HepG2 (cell line): ENCODE data around the gene TBXAS1. TPM values are rescaled to one million over a fixed set of nuclear protein-coding genes. Genes with fewer than 3 reads are reported as not detected.

Experiments used
- ATAC-seq: fragments of 200-7000 bp; cut with Tn5 transposase; 3 replicates; pipeline ENCODE4 v1.9.1; 2020; ENCODE audit warnings: mild to moderate bottlenecking, moderate library complexity
- BruUV-seq: library from RNA; stranded (reverse); fragments of 400-500 nt; replicated peaks from 2 replicates; lab custom pipeline; 2021; lab: Mats Ljungman, UMichigan
- CTCF ChIA-PET: fragments of 300-600 bp; formaldehyde crosslinking; extraction: SDS; loops from one replicate; lab custom pipeline; 2021; ENCODE audit warnings: low total read pairs, inconsistent platforms, low intra/inter-chr PET ratio; lab: Yijun Ruan, JAX
- POLR2A ChIA-PET: fragments of 350-600 bp; sonication (Branson Sonifier 250); formaldehyde crosslinking; loops from one replicate; lab custom pipeline; 2020; ENCODE audit warnings: antibody characterized with exemption, inconsistent platforms; lab: Yijun Ruan, JAX
- DNase-seq: peaks from one replicate; pipeline ENCODE4 v3.0.0-alpha.2; 2015; ENCODE audit warnings: low spot score
- FAIRE-seq: peaks from 3 replicates; lab custom pipeline; 2011; peaks lifted over from hg19 to GRCh38; lab: Jason Lieb, UNC
- H2AFZ ChIP-seq: one replicate; pipeline ENCODE4 v1.6.1; 2011; ENCODE audit warnings: low read length, inconsistent platforms
- H3K27ac ChIP-seq: fragments of 300-600 bp; 3 replicates; pipeline ENCODE4 v1.8.0; 2011; ENCODE audit warnings: mixed run types, mild to moderate bottlenecking, mixed read lengths, low read length, inconsistent platforms; ENCODE audit not compliant: insufficient read depth; ENCODE audit errors: extremely low read length
- H3K27me3 ChIP-seq, 2 experiments: fragments of 200-600 bp in 1 of 2; 2 replicates in 1 of 2; 3 replicates in 1 of 2; pipeline versions ENCODE4 v1.6.0 to v1.8.0; 2011; ENCODE audit warnings: low read length in 2 of 2, mild to moderate bottlenecking in 2 of 2, moderate library complexity in 2 of 2, inconsistent platforms in 1 of 2; ENCODE audit not compliant: insufficient read depth in 2 of 2, control insufficient read depth in 1 of 2
- H3K36me3 ChIP-seq, 2 experiments: fragments of 200-600 bp in 1 of 2; replicated peaks in 1 of 2; 2 replicates in 1 of 2; 3 replicates in 1 of 2; pipeline versions ENCODE4 v1.5.1 to v1.8.0; 2011; ENCODE audit warnings: low read length in 2 of 2, inconsistent platforms in 1 of 2; ENCODE audit not compliant: insufficient read depth in 2 of 2, control insufficient read depth in 1 of 2
- H3K4me1 ChIP-seq: 2 replicates; pipeline ENCODE4 v1.5.1; 2012; ENCODE audit warnings: low read length, inconsistent platforms; ENCODE audit not compliant: insufficient read depth
- H3K4me2 ChIP-seq: 2 replicates; pipeline ENCODE4 v1.6.0; 2011; ENCODE audit warnings: low read depth, low read length, inconsistent platforms
- H3K4me3 ChIP-seq, 3 experiments: fragments of 200-600 bp in 1 of 3; sonication (generic), shearing (Covaris generic) in 1 of 3; replicated peaks in 1 of 3; 2 replicates each; pipeline ENCODE4 v1.5.1; 2011 to 2016; ENCODE audit warnings: low read length in 3 of 3, inconsistent platforms in 2 of 3, low read depth in 2 of 3, mild to moderate bottlenecking in 2 of 3, control low read depth in 1 of 3, mixed read lengths in 1 of 3; ENCODE audit not compliant: insufficient read depth in 1 of 3
- H3K79me2 ChIP-seq: one replicate; pipeline ENCODE4 v1.6.1; 2011; ENCODE audit warnings: low read length, inconsistent platforms; ENCODE audit not compliant: insufficient read depth
- H3K9ac ChIP-seq: 2 replicates; pipeline ENCODE4 v1.6.0; 2011; ENCODE audit warnings: mild to moderate bottlenecking, low read depth, low read length, inconsistent platforms; ENCODE audit not compliant: insufficient read depth
- H3K9me3 ChIP-seq: 2 replicates; pipeline ENCODE4 v1.5.1; 2012; ENCODE audit warnings: mild to moderate bottlenecking, low read length
- H4K20me1 ChIP-seq: 2 replicates; pipeline ENCODE4 v1.6.0; 2011; ENCODE audit warnings: inconsistent platforms, mild to moderate bottlenecking, low read length, moderate library complexity; ENCODE audit not compliant: insufficient read depth
- KDM1A ChIP-seq: IDR thresholded peaks from 2 replicates; pipeline ENCODE4 v1.6.1; 2016; ENCODE audit warnings: missing compliant biosample characterization
- MBNL3 ChIP-seq: fragments of 250-450 bp; sonication (Bioruptor Pico); conservative IDR thresholded peaks from 2 replicates; pipeline ENCODE4 v1.8.0; 2022; ENCODE audit warnings: mild to moderate bottlenecking, inconsistent platforms
- NFYB ChIP-seq: sonication (generic); formaldehyde crosslinking; IDR thresholded peaks from 2 replicates; pipeline ENCODE4 v1.4.0; 2020; ENCODE audit warnings: missing genetic modification reagents
- ONECUT2 ChIP-seq: sonication (generic); formaldehyde crosslinking; IDR thresholded peaks from 2 replicates; pipeline ENCODE4 v1.4.0; 2020; ENCODE audit warnings: missing genetic modification reagents
- PAX8 ChIP-seq: sonication (generic); formaldehyde crosslinking; IDR thresholded peaks from 2 replicates; pipeline ENCODE4 v1.8.0; 2022; ENCODE audit warnings: mild to moderate bottlenecking, missing genetic modification reagents, borderline replicate concordance
- TRIM24 ChIP-seq: sonication (generic); formaldehyde crosslinking; IDR thresholded peaks from 2 replicates; pipeline ENCODE4 v1.8.0; 2022; ENCODE audit warnings: mild to moderate bottlenecking, missing genetic modification reagents
- ZNF367 ChIP-seq: sonication (generic); formaldehyde crosslinking; IDR thresholded peaks from 2 replicates; pipeline ENCODE4 v1.4.0; 2020; ENCODE audit warnings: missing genetic modification reagents, borderline replicate concordance
- ZNF768 ChIP-seq: sonication (generic); formaldehyde crosslinking; IDR thresholded peaks from 2 replicates; pipeline ENCODE4 v1.4.0; 2020; ENCODE audit warnings: missing genetic modification reagents
- WGBS: methylation state at CpG from one replicate; pipeline ENCODE4 v1.1.6; 2017; ENCODE audit warnings: low lambda C conversion rate; 5-methylcytosine and 5-hydroxymethylcytosine counted together
- in situ Hi-C: cut with HindIII; loops from 2 replicates; pipeline ENCODE4 v1.10.0; 2017; ENCODE audit warnings: low pct_unique_long_range_greater_than_20kb; ENCODE audit not compliant: extremely low pct_ligation_motif_present
- intact Hi-C: fragments of 100-400 bp; cut with micrococcal nuclease; formaldehyde crosslinking; loops from one replicate; pipeline ENCODE4 v1.10.0; 2022; ENCODE audit not compliant: unreplicated experiment
- polyA plus RNA-seq, 8 experiments: library from polyadenylated mRNA; depleted of rRNA in 3 of 8; stranded (reverse) in 7 of 8; unstranded in 1 of 8; fragments of >200 nt; fragmentation: Illumina TruSeq in 4 of 8; extraction: Trizol in 4 of 8; gene quantifications; 2 replicates each; pipeline versions ENCODE4 v1.2.1 to v1.2.3, GENCODE V29; 2011 to 2016; ENCODE audit warnings: low read depth in 4 of 8, missing spikeins in 1 of 8, mixed read lengths in 1 of 8; ENCODE audit not compliant: insufficient read depth in 1 of 8
- total RNA-seq, 5 experiments: library from RNA; depleted of rRNA; stranded (reverse); fragments of >200 nt; fragmentation: Illumina TruSeq; extraction: Trizol; gene quantifications; 2 replicates each; pipeline ENCODE4 v1.2.3, GENCODE V29; 2016; ENCODE audit warnings: low read depth in 1 of 5
- TF ChIP-seq, protein P1 (sequence below): sonication (generic); formaldehyde crosslinking; IDR thresholded peaks from 2 replicates; pipeline ENCODE4 v1.8.0; 2022; ENCODE audit warnings: mild to moderate bottlenecking, missing genetic modification reagents, moderate library complexity
- TF ChIP-seq, protein P2 (sequence below): sonication (generic); IDR thresholded peaks from 2 replicates; pipeline ENCODE4 v1.6.1; 2016; ENCODE audit warnings: low read depth, borderline replicate concordance
- TF ChIP-seq, protein P3 (sequence below): sonication (generic); formaldehyde crosslinking; IDR thresholded peaks from one replicate; pipeline ENCODE4 v1.5.1; 2020; ENCODE audit warnings: mild to moderate bottlenecking, missing genetic modification reagents; ENCODE audit errors: not compliant biosample characterization
- TF ChIP-seq, protein P4 (sequence below): sonication (generic); formaldehyde crosslinking; IDR thresholded peaks from 2 replicates; pipeline ENCODE4 v1.4.0; 2020; ENCODE audit warnings: missing genetic modification reagents

The TBXAS1 gene
- total and polyA plus RNA-seq, 2 of the 13 experiments (the other 11 are each of a cell fraction or from before 2014, with no cell fraction given) = 4.0 to 4.9 TPM

DNA sequence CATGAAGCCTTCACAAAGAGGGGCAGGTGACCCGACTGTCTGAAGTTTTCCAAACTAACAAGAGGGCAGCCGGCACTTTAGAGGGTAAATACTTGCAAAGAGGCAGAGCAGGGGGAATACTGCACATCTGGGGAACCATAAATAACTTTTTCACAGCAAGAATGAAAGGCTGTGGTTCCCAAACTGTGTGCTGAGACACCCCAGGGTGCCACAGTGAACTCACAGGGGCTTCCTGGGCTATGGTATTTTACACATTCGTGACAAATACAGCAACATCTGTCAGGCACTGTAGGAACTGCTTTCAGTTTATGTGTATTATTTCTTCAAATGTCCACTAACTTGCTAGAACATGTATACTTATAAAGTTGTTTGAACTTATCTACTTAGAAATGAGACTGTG lies 67.2 kb downstream of the TBXAS1 start:
- WGBS = 28% methylated on average over 3 of the region's 3 CpGs
- peaks cover 1 to 11% of the 10 kb centered on the region in 2 experiments; a peak in 1 of 5 replicates for H3K27me3 ChIP-seq
- no peak overlapping the region for H3K4me2 ChIP-seq
- FAIRE-seq (no peak), ATAC-seq (no peak), DNase-seq (no peak)
- intact Hi-C loops (no loop called here), in situ Hi-C loops (no loop called here)
- no peaks in the 10 kb centered on the region for H3K9me3 ChIP-seq
- H3K27ac ChIP-seq = no peak overlapping the region
- H2AFZ ChIP-seq = no peak overlapping the region
- H4K20me1 ChIP-seq = no peaks in the 10 kb centered on the region
- no peak overlapping the region for H3K4me3 ChIP-seq
- BruUV-seq = no TSS peak
- CTCF ChIA-PET = no interaction called here
- H3K4me1 ChIP-seq = no peaks in the 10 kb centered on the region
- no peaks in the 10 kb centered on the region for H3K36me3 ChIP-seq
- no peak overlapping the region for H3K9ac ChIP-seq
- POLR2A ChIA-PET = no interaction called here
- H3K79me2 ChIP-seq = no peaks in the 10 kb centered on the region
- TF ChIP-seq, protein P1, sequence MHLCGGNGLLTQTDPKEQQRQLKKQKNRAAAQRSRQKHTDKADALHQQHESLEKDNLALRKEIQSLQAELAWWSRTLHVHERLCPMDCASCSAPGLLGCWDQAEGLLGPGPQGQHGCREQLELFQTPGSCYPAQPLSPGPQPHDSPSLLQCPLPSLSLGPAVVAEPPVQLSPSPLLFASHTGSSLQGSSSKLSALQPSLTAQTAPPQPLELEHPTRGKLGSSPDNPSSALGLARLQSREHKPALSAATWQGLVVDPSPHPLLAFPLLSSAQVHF (CRISPR knock-in tag) = no peak
- TF ChIP-seq TRIM24 (no peak), ZNF367 (CRISPR knock-in tag) (no peak), NFYB (CRISPR knock-in tag) (no peak), PAX8 (no peak), MBNL3 (no peak), ONECUT2 (CRISPR knock-in tag) (no peak), ZNF768 (CRISPR knock-in tag) (no peak), KDM1A (CRISPR knock-in tag) (no peak)
- TF ChIP-seq, protein P2, sequence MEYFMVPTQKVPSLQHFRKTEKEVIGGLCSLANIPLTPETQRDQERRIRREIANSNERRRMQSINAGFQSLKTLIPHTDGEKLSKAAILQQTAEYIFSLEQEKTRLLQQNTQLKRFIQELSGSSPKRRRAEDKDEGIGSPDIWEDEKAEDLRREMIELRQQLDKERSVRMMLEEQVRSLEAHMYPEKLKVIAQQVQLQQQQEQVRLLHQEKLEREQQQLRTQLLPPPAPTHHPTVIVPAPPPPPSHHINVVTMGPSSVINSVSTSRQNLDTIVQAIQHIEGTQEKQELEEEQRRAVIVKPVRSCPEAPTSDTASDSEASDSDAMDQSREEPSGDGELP = no peak
- TF ChIP-seq, protein P3, sequence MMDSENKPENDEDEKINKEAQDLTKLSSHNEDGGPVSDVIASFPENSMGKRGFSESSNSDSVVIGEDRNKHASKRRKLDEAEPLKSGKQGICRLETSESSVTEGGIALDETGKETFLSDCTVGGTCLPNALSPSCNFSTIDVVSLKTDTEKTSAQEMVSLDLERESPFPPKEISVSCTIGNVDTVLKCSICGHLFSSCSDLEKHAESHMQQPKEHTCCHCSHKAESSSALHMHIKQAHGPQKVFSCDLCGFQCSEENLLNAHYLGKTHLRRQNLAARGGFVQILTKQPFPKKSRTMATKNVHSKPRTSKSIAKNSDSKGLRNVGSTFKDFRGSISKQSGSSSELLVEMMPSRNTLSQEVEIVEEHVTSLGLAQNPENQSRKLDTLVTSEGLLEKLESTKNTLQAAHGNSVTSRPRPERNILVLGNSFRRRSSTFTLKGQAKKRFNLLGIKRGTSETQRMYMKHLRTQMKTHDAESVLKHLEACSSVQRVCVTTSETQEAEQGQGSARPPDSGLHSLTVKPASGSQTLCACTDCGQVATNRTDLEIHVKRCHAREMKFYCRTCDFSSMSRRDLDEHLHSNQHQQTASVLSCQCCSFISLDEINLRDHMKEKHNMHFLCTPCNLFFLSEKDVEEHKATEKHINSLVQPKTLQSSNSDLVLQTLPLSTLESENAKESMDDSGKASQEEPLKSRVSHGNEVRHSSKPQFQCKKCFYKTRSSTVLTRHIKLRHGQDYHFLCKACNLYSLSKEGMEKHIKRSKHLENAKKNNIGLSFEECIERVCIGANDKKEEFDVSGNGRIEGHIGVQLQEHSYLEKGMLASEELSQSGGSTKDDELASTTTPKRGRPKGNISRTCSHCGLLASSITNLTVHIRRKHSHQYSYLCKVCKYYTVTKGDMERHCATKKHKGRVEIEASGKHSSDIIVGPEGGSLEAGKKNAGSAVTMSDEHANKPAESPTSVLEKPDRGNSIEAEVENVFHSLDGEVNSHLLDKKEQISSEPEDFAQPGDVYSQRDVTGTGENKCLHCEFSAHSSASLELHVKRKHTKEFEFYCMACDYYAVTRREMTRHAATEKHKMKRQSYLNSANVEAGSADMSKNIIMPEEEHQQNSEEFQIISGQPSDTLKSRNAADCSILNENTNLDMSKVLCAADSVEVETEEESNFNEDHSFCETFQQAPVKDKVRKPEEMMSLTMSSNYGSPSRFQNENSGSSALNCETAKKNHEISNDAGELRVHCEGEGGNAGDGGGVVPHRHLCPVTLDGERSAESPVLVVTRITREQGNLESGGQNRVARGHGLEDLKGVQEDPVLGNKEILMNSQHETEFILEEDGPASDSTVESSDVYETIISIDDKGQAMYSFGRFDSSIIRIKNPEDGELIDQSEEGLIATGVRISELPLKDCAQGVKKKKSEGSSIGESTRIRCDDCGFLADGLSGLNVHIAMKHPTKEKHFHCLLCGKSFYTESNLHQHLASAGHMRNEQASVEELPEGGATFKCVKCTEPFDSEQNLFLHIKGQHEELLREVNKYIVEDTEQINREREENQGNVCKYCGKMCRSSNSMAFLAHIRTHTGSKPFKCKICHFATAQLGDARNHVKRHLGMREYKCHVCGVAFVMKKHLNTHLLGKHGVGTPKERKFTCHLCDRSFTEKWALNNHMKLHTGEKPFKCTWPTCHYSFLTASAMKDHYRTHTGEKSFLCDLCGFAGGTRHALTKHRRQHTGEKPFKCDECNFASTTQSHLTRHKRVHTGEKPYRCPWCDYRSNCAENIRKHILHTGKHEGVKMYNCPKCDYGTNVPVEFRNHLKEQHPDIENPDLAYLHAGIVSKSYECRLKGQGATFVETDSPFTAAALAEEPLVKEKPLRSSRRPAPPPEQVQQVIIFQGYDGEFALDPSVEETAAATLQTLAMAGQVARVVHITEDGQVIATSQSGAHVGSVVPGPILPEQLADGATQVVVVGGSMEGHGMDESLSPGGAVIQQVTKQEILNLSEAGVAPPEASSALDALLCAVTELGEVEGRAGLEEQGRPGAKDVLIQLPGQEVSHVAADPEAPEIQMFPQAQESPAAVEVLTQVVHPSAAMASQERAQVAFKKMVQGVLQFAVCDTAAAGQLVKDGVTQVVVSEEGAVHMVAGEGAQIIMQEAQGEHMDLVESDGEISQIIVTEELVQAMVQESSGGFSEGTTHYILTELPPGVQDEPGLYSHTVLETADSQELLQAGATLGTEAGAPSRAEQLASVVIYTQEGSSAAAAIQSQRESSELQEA = no peak
- TF ChIP-seq, protein P4, sequence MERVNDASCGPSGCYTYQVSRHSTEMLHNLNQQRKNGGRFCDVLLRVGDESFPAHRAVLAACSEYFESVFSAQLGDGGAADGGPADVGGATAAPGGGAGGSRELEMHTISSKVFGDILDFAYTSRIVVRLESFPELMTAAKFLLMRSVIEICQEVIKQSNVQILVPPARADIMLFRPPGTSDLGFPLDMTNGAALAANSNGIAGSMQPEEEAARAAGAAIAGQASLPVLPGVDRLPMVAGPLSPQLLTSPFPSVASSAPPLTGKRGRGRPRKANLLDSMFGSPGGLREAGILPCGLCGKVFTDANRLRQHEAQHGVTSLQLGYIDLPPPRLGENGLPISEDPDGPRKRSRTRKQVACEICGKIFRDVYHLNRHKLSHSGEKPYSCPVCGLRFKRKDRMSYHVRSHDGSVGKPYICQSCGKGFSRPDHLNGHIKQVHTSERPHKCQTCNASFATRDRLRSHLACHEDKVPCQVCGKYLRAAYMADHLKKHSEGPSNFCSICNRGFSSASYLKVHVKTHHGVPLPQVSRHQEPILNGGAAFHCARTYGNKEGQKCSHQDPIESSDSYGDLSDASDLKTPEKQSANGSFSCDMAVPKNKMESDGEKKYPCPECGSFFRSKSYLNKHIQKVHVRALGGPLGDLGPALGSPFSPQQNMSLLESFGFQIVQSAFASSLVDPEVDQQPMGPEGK (CRISPR knock-in tag) = no peak
